KMS-11 (cell line): ENCODE results near the gene RPL37.
"Not testable (repeated sequence)": the region's sequence is repeated elsewhere in the genome, so short reads cannot be mapped to it uniquely, and the experiment has no call there.

Source experiments
- H2AFZ ChIP-seq: fragments of 200-600 bp; sonication (generic); 2 replicates; pipeline ENCODE4 v1.6.1; 2016; ENCODE audit warnings: antibody characterized with exemption, mixed run types, low read depth
- H3K27ac ChIP-seq: fragments of 200-600 bp; sonication (generic); 2 replicates; pipeline ENCODE4 v1.6.1; 2016; ENCODE audit warnings: mild to moderate bottlenecking, mixed run types
- H3K27me3 ChIP-seq: fragments of 200-600 bp; sonication (generic); 2 replicates; pipeline ENCODE4 v1.6.1; 2017; ENCODE audit warnings: mild to moderate bottlenecking, low read depth, mixed run types, moderate library complexity; ENCODE audit not compliant: insufficient read depth
- H3K36me3 ChIP-seq: fragments of 200-600 bp; sonication (generic); 2 replicates; pipeline ENCODE4 v1.6.1; 2017; ENCODE audit warnings: mild to moderate bottlenecking, mixed run types; ENCODE audit not compliant: insufficient read depth
- H3K4me1 ChIP-seq: fragments of 200-600 bp; sonication (generic); 2 replicates; pipeline ENCODE4 v1.6.1; 2016; ENCODE audit warnings: mild to moderate bottlenecking, low read depth, mixed run types; ENCODE audit not compliant: poor library complexity, severe bottlenecking
- H3K4me2 ChIP-seq: fragments of 200-600 bp; sonication (generic); 2 replicates; pipeline ENCODE4 v1.7.0; 2016; ENCODE audit warnings: mild to moderate bottlenecking, mixed run types
- H3K4me3 ChIP-seq: fragments of 200-600 bp; sonication (generic); IDR thresholded peaks from 2 replicates; pipeline ENCODE4 v1.6.1; 2017; ENCODE audit warnings: low read depth, low read length, mixed read lengths; ENCODE audit not compliant: insufficient read depth
- H3K79me2 ChIP-seq: fragments of 200-600 bp; sonication (generic); 2 replicates; pipeline ENCODE4 v1.6.1; 2016; ENCODE audit warnings: low read depth, mixed run types; ENCODE audit not compliant: insufficient read depth
- H3K9ac ChIP-seq: fragments of 200-600 bp; sonication (generic); 2 replicates; pipeline ENCODE4 v1.6.1; 2016; ENCODE audit warnings: mild to moderate bottlenecking, mixed run types
- H4K20me1 ChIP-seq: fragments of 200-600 bp; sonication (generic); 2 replicates; pipeline ENCODE4 v1.6.1; 2016; ENCODE audit warnings: mild to moderate bottlenecking, mixed run types; ENCODE audit not compliant: insufficient read depth
- CTCF ChIP-seq: fragments of 200-600 bp; sonication (generic); conservative IDR thresholded peaks from 2 replicates; pipeline ENCODE4 v1.6.1; 2017; ENCODE audit warnings: low read depth, mild to moderate bottlenecking, antibody characterized with exemption, low read length, moderate library complexity, mixed read lengths

The RPL37 gene

GRCh38 chr5:40877371-40877988 lies 42.5 kb upstream of the RPL37 start:
- no peak overlapping the region for H3K27ac ChIP-seq
- no peak overlapping the region for H3K4me3 ChIP-seq
- H4K20me1 ChIP-seq = no peaks in the 10 kb centered on the region
- no peak overlapping the region for H3K9ac ChIP-seq
- H3K36me3 ChIP-seq = no peaks in the 10 kb centered on the region
- H3K27me3 ChIP-seq = no peaks in the 10 kb centered on the region
- peaks cover 4% of the 10 kb centered on the region for H3K4me1 ChIP-seq
- no peak overlapping the region for H2AFZ ChIP-seq
- H3K4me2 ChIP-seq = no peak overlapping the region
- no peak for TF ChIP-seq CTCF
- no peaks in the 10 kb centered on the region for H3K79me2 ChIP-seq

DNA sequence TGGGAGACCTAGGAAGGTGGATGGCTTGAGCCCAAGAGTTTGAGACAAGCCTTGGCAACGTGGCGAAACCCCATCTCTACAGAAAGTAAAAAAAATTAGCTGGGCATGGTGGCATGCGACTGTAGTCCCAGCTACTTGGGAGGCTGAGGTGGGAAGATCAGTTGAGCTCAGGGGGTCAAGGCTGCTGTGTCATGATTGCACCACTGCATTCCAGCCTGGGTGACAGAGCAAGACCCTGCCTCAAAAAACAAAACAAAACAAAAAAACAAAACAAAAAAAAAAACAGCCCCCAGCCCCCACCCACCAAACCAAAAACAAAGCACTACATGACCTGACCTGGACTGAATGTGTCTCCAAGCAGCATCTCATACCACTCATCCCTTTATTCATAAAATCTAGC lies 40.9 kb upstream of the RPL37 start:
- H4K20me1 ChIP-seq = no peaks in the 10 kb centered on the region

DNA sequence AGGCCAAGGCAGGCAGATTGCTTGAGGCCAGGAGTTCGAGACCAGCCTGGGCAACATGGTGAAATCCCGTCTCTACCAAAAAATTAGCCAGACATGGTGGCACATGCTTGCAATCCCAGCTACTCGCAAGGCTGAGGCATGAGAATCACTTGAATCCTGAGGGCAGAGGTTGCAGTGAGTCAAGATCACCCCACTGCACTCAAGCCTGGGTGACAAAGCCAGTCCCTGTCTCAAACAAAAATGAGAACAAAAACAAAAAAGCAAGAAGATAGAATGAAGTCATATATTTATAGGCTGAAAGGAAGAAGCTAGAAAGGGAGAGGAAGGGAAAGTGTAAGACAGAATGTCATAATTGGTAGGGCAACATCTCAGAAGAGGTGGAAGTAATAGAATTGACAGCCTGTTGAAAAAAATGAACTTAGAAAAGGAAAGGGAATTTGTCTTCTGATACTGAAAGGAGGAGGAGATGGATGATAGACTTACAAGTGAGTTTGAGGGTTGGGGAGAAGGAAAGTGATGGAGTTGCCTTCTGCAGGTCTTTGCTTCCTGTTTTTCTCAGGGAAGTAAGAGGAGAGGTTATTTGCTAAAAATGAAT lies 38.4 kb upstream of the RPL37 start:
- Histone ChIP-seq H3K9ac (no peak overlapping the region), H3K36me3 (no peaks in the 10 kb centered on the region), H3K27ac (no peak overlapping the region), H3K4me1 (no peaks in the 10 kb centered on the region), H4K20me1 (no peaks in the 10 kb centered on the region), H3K4me3 (no peak overlapping the region), H2AFZ (no peak overlapping the region), H3K4me2 (no peak overlapping the region), H3K79me2 (no peaks in the 10 kb centered on the region), H3K27me3 (no peaks in the 10 kb centered on the region)
- no peak for TF ChIP-seq CTCF

More for the DNA sequence above, 40.9 kb upstream of the RPL37 start:
- H3K4me1 ChIP-seq = peaks cover 4% of the 10 kb centered on the region
- no peak overlapping the region for H3K4me2 ChIP-seq
- H3K4me3 ChIP-seq = no peak overlapping the region
- no peaks in the 10 kb centered on the region for H3K27me3 ChIP-seq
- no peaks in the 10 kb centered on the region for H3K79me2 ChIP-seq
- H3K9ac ChIP-seq = no peak overlapping the region
- TF ChIP-seq CTCF = no peak
- H3K36me3 ChIP-seq = no peaks in the 10 kb centered on the region
- H3K27ac ChIP-seq = no peak overlapping the region
- no peak overlapping the region for H2AFZ ChIP-seq

DNA sequence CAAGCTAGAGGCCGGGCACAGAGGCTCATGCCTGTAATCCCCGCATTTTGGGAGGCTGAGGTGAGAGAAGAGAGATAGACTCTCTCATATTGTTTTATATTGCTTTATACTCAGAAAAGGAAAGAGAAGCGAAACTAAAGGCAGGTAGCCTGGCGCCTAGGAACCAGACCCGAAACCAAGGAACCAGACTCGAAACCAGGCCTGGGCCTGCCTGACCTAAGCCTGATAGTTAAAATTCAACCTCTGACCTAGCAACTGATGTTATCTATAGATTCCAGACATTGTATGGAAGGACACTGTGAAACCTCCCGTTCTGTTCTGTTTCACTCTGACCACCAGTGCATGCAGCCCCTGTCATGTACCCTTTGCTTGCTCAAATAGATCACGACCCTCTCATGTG lies 37.2 kb upstream of the RPL37 start:
- H2AFZ ChIP-seq, H3K9ac ChIP-seq, H3K79me2 ChIP-seq, H3K27ac ChIP-seq, H3K27me3 ChIP-seq, H3K4me2 ChIP-seq, H3K4me1 ChIP-seq, H3K36me3 ChIP-seq, H4K20me1 ChIP-seq, H3K4me3 ChIP-seq: not testable (repeated sequence)

DNA sequence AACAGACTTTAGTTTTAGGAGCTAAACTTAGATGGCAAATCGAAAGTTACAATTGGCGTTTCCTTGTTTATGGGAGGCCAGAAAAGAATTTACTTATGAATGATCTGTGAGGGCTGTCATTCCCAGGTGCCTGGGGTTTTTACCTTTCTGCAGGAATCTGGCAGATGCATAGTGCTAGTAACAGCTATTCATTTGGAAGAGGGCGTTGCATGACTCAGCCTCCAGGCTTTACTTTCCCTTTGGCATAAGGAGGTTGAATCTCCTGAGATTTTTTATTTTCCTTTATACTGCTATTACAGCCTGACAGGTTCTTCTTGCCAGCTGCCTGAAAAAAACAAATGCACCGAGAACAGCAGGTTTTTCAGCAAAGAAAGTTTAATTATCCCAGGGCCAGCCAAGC lies 36.2 kb upstream of the RPL37 start:
- H3K36me3 ChIP-seq = no peaks in the 10 kb centered on the region
- H3K79me2 ChIP-seq = no peaks in the 10 kb centered on the region
- no peak for TF ChIP-seq CTCF
- no peaks in the 10 kb centered on the region for H4K20me1 ChIP-seq
- no peak overlapping the region for H2AFZ ChIP-seq
- no peak overlapping the region for H3K4me2 ChIP-seq
- no peak overlapping the region for H3K4me3 ChIP-seq
- no peaks in the 10 kb centered on the region for H3K4me1 ChIP-seq
- H3K9ac ChIP-seq = no peak overlapping the region
- H3K27me3 ChIP-seq = no peaks in the 10 kb centered on the region
- H3K27ac ChIP-seq = no peak overlapping the region
